ENCODE results near the gene NDUFS8. TPM values are rescaled to one million over a fixed set of nuclear protein-coding genes. Genes with fewer than 3 reads are reported as not detected.

NDUFS8 gene
- total and polyA plus RNA-seq, 2 of the 13 experiments (the other 11 are each of a cell fraction or from before 2014, with no cell fraction given) = 96.7 to 158 TPM

DNA sequence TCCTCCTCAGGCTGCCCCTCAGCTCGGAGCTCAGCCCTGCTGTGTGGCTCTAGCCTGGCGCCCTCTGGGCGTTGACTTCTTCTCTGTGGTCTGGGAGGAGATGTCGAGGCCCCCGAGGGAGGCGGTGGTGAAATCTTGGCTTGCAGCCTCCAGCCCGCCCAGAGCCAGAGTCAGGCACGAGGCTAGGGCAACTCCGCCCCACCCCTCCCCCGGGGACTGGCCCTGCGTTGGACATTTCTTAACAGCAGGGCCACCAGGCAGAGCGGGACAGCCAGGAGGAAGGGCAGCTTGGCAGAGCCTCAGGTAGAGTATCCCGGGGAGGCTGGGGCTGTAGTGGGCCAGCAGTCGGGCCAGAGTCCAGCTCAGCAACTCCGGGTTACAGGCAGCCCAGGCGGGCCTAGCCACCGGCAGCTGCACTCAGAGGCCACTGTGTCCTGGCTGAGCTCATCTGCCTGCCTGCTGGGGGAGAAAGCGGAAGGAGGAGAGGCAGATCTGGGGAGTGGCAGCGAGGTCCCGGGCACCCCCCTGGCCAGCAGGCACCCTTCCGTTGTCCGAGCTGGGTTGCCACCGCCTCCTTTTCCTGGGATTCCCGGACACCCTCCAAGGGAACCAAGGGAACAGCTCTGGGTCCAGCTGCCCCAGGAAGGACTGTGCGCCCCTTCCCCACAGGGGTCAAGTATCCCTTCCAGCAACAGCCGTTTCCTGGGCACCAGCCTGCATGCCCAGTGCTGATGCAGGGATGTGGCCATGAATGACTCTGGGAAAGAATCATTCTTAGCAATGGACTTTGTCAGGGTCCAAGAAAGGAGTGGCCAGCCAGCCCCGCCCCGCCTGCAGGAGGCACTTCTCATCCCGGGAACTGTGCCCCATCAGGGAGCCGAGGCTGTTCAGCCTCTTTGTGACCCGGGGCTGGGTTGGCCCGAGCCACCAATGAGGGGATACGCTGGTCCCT, 20.1 kb upstream of the NDUFS8 start, which contains the start of gene ALDH3B1 (continued):
- peak; percentile 24; the same call in 1 of the 2 replicates for TF ChIP-seq ZBTB7B (CRISPR knock-in tag; IDR thresholded peaks at IDR 0.05)
- TF ChIP-seq, protein P1, sequence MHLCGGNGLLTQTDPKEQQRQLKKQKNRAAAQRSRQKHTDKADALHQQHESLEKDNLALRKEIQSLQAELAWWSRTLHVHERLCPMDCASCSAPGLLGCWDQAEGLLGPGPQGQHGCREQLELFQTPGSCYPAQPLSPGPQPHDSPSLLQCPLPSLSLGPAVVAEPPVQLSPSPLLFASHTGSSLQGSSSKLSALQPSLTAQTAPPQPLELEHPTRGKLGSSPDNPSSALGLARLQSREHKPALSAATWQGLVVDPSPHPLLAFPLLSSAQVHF (CRISPR knock-in tag; IDR thresholded peaks at IDR 0.05) = no peak
- TF ChIP-seq, protein P2, sequence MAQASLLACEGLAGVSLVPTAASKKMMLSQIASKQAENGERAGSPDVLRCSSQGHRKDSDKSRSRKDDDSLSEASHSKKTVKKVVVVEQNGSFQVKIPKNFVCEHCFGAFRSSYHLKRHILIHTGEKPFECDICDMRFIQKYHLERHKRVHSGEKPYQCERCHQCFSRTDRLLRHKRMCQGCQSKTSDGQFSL (CRISPR knock-in tag; IDR thresholded peaks at IDR 0.05) = peak; percentile 43; the same call in 1 of the 2 replicates
- TF ChIP-seq ZNF180 (CRISPR knock-in tag; IDR thresholded peaks at IDR 0.05; ENCODE audit: borderline replicate concordance, low read depth) = no peak
- TF ChIP-seq SAFB2 (CRISPR knock-in tag; IDR thresholded peaks at IDR 0.05; ENCODE audit: borderline replicate concordance, low read depth) = no peak
- TF ChIP-seq ZSCAN31 (CRISPR knock-in tag; IDR thresholded peaks at IDR 0.05; ENCODE audit: low read depth) = peak; percentile 87
- TF ChIP-seq ZNF816 (CRISPR knock-in tag; IDR thresholded peaks at IDR 0.05; ENCODE audit: borderline replicate concordance) = no peak
- TF ChIP-seq, protein P3, sequence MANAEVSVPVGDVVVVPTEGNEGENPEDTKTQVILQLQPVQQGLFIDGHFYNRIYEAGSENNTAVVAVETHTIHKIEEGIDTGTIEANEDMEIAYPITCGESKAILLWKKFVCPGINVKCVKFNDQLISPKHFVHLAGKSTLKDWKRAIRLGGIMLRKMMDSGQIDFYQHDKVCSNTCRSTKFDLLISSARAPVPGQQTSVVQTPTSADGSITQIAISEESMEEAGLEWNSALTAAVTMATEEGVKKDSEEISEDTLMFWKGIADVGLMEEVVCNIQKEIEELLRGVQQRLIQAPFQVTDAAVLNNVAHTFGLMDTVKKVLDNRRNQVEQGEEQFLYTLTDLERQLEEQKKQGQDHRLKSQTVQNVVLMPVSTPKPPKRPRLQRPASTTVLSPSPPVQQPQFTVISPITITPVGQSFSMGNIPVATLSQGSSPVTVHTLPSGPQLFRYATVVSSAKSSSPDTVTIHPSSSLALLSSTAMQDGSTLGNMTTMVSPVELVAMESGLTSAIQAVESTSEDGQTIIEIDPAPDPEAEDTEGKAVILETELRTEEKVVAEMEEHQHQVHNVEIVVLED (CRISPR knock-in tag; IDR thresholded peaks at IDR 0.05; ENCODE audit: borderline replicate concordance) = no peak
- TF ChIP-seq, protein P4, sequence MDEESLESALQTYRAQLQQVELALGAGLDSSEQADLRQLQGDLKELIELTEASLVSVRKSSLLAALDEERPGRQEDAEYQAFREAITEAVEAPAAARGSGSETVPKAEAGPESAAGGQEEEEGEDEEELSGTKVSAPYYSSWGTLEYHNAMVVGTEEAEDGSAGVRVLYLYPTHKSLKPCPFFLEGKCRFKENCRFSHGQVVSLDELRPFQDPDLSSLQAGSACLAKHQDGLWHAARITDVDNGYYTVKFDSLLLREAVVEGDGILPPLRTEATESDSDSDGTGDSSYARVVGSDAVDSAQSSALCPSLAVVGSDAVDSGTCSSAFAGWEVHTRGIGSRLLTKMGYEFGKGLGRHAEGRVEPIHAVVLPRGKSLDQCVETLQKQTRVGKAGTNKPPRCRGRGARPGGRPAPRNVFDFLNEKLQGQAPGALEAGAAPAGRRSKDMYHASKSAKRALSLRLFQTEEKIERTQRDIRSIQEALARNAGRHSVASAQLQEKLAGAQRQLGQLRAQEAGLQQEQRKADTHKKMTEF (CRISPR knock-in tag; IDR thresholded peaks at IDR 0.05) = peak; percentile 45
- TF ChIP-seq, protein P5, sequence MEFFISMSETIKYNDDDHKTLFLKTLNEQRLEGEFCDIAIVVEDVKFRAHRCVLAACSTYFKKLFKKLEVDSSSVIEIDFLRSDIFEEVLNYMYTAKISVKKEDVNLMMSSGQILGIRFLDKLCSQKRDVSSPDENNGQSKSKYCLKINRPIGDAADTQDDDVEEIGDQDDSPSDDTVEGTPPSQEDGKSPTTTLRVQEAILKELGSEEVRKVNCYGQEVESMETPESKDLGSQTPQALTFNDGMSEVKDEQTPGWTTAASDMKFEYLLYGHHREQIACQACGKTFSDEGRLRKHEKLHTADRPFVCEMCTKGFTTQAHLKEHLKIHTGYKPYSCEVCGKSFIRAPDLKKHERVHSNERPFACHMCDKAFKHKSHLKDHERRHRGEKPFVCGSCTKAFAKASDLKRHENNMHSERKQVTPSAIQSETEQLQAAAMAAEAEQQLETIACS (CRISPR knock-in tag; IDR thresholded peaks at IDR 0.05) = no peak; the same call in 1 of the 2 replicates
- TF ChIP-seq, protein P6, sequence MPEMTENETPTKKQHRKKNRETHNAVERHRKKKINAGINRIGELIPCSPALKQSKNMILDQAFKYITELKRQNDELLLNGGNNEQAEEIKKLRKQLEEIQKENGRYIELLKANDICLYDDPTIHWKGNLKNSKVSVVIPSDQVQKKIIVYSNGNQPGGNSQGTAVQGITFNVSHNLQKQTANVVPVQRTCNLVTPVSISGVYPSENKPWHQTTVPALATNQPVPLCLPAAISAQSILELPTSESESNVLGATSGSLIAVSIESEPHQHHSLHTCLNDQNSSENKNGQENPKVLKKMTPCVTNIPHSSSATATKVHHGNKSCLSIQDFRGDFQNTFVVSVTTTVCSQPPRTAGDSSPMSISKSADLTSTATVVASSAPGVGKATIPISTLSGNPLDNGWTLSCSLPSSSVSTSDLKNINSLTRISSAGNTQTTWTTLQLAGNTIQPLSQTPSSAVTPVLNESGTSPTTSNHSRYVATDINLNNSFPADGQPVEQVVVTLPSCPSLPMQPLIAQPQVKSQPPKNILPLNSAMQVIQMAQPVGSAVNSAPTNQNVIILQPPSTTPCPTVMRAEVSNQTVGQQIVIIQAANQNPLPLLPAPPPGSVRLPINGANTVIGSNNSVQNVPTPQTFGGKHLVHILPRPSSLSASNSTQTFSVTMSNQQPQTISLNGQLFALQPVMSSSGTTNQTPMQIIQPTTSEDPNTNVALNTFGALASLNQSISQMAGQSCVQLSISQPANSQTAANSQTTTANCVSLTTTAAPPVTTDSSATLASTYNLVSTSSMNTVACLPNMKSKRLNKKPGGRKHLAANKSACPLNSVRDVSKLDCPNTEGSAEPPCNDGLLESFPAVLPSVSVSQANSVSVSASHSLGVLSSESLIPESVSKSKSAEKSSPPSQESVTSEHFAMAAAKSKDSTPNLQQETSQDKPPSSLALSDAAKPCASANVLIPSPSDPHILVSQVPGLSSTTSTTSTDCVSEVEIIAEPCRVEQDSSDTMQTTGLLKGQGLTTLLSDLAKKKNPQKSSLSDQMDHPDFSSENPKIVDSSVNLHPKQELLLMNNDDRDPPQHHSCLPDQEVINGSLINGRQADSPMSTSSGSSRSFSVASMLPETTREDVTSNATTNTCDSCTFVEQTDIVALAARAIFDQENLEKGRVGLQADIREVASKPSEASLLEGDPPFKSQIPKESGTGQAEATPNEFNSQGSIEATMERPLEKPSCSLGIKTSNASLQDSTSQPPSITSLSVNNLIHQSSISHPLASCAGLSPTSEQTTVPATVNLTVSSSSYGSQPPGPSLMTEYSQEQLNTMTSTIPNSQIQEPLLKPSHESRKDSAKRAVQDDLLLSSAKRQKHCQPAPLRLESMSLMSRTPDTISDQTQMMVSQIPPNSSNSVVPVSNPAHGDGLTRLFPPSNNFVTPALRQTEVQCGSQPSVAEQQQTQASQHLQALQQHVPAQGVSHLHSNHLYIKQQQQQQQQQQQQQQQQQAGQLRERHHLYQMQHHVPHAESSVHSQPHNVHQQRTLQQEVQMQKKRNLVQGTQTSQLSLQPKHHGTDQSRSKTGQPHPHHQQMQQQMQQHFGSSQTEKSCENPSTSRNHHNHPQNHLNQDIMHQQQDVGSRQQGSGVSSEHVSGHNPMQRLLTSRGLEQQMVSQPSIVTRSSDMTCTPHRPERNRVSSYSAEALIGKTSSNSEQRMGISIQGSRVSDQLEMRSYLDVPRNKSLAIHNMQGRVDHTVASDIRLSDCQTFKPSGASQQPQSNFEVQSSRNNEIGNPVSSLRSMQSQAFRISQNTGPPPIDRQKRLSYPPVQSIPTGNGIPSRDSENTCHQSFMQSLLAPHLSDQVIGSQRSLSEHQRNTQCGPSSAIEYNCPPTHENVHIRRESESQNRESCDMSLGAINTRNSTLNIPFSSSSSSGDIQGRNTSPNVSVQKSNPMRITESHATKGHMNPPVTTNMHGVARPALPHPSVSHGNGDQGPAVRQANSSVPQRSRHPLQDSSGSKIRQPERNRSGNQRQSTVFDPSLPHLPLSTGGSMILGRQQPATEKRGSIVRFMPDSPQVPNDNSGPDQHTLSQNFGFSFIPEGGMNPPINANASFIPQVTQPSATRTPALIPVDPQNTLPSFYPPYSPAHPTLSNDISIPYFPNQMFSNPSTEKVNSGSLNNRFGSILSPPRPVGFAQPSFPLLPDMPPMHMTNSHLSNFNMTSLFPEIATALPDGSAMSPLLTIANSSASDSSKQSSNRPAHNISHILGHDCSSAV (CRISPR knock-in tag; IDR thresholded peaks at IDR 0.05; ENCODE audit: borderline replicate concordance) = no peak
- no peak for TF ChIP-seq ZNF3 (CRISPR knock-in tag; IDR thresholded peaks at IDR 0.05)
- 0 out of 2 replicates have a peak, but pooled peaks have one; percentile 49 for TF ChIP-seq ZNF224 (CRISPR knock-in tag; IDR thresholded peaks at IDR 0.05)
